OCI-LY7 (cell line): Measurements from ENCODE around the gene MTURN. TPM values are rescaled to one million over a fixed set of nuclear protein-coding genes. Genes with fewer than 3 reads are reported as not detected.
"Not testable (repeated sequence)": the region's sequence is repeated elsewhere in the genome, so short reads cannot be mapped to it uniquely, and the experiment has no call there.

Experiments used
- BruUV-seq: library from RNA; stranded (reverse); fragments of 400-500 nt; replicated peaks from 2 replicates; lab custom pipeline; 2021; lab: Mats Ljungman, UMichigan
- CTCF ChIA-PET: fragments of 300-600 bp; sonication (Branson Sonifier 250); formaldehyde crosslinking; loops from one replicate; lab custom pipeline; 2022; ENCODE audit warnings: antibody characterized with exemption; ENCODE audit not compliant: unreplicated experiment; lab: Charles Lee
- POLR2A ChIA-PET: fragments of 300-600 bp; sonication (Branson Sonifier 250); formaldehyde crosslinking; loops from one replicate; lab custom pipeline; 2022; ENCODE audit warnings: antibody characterized with exemption; lab: Charles Lee
- DNase-seq: peaks from one replicate; pipeline ENCODE4 v3.0.0-alpha.2; 2015; ENCODE audit warnings: low spot score
- H2AFZ ChIP-seq: fragments of 200-600 bp; sonication (generic), shearing (Covaris generic); 2 replicates; pipeline ENCODE4 v1.6.1; 2014; ENCODE audit warnings: mild to moderate bottlenecking, antibody characterized with exemption, low read length, moderate library complexity
- H3K27ac ChIP-seq: fragments of 200-600 bp; sonication (generic); 2 replicates; pipeline ENCODE4 v1.5.1; 2014; ENCODE audit warnings: mixed run types, low read depth, mild to moderate bottlenecking, moderate library complexity, low read length, inconsistent platforms; ENCODE audit not compliant: poor library complexity, severe bottlenecking
- H3K36me3 ChIP-seq: fragments of 200-600 bp; sonication (generic); 2 replicates; pipeline ENCODE4 v1.6.1; 2014; ENCODE audit warnings: mild to moderate bottlenecking, antibody characterized with exemption, low read length, moderate library complexity, mixed read lengths; ENCODE audit not compliant: insufficient read depth
- H3K4me1 ChIP-seq: fragments of 200-600 bp; sonication (generic); 2 replicates; pipeline ENCODE4 v1.5.1; 2014; ENCODE audit warnings: mild to moderate bottlenecking, low read length; ENCODE audit not compliant: insufficient read depth, poor library complexity, severe bottlenecking
- H3K4me2 ChIP-seq: fragments of 200-600 bp; sonication (generic); 2 replicates; pipeline ENCODE4 v1.6.1; 2014; ENCODE audit warnings: mild to moderate bottlenecking, low read length
- H3K4me3 ChIP-seq: fragments of 200-600 bp; sonication (generic); 2 replicates; pipeline ENCODE4 v1.5.1; 2014; ENCODE audit warnings: mild to moderate bottlenecking, low read depth, low read length; ENCODE audit not compliant: poor library complexity, severe bottlenecking
- H3K79me2 ChIP-seq: fragments of 200-600 bp; sonication (generic); 2 replicates; pipeline ENCODE4 v1.6.1; 2016; ENCODE audit warnings: low read depth, mild to moderate bottlenecking, low read length, moderate library complexity, mixed read lengths; ENCODE audit not compliant: insufficient read depth
- H3K9me2 ChIP-seq: fragments of 200-600 bp; sonication (generic); 2 replicates; pipeline ENCODE4 v1.6.1; 2016; ENCODE audit warnings: mild to moderate bottlenecking, low read length, mixed read lengths; ENCODE audit not compliant: insufficient read depth
- H3K9me3 ChIP-seq: fragments of 200-600 bp; sonication (generic); 2 replicates; pipeline ENCODE4 v1.6.1; 2014; ENCODE audit warnings: mild to moderate bottlenecking, mixed run types, low read length, mixed read lengths
- H4K20me1 ChIP-seq: fragments of 200-600 bp; sonication (generic); 2 replicates; pipeline ENCODE4 v1.6.1; 2014; ENCODE audit warnings: mild to moderate bottlenecking, antibody characterized with exemption, low read length, moderate library complexity, mixed read lengths; ENCODE audit not compliant: insufficient read depth
- EZH2phosphoT487 ChIP-seq: fragments of 200-600 bp; sonication (generic); IDR thresholded peaks from 2 replicates; pipeline ENCODE4 v1.6.1; 2018; ENCODE audit warnings: low read depth, borderline replicate concordance, mild to moderate bottlenecking, mixed run types, antibody characterized with exemption, low read length, moderate library complexity, mixed read lengths
- intact Hi-C: fragments of 100-400 bp; cut with micrococcal nuclease; formaldehyde crosslinking; loops from one replicate; pipeline ENCODE4 v1.10.0; 2022; ENCODE audit not compliant: unreplicated experiment
- total RNA-seq, 2 experiments: library from RNA; depleted of rRNA in 1 of 2; stranded (reverse); fragments of >200 nt in 1 of 2; shearing (Covaris generic) in 1 of 2; gene quantifications; 2 replicates each; pipeline ENCODE4 v1.2.3, GENCODE V29; 2014 to 2022
- TF ChIP-seq, protein P1 (sequence below): fragments of 200-600 bp; sonication (generic); conservative IDR thresholded peaks from 2 replicates; pipeline ENCODE4 v1.5.1; 2014; ENCODE audit warnings: mild to moderate bottlenecking, antibody characterized with exemption, low read length, moderate library complexity, mixed read lengths

The MTURN gene
- total RNA-seq, 2 experiments from 2014 or later = 2.9 to 4.1 TPM

DNA sequence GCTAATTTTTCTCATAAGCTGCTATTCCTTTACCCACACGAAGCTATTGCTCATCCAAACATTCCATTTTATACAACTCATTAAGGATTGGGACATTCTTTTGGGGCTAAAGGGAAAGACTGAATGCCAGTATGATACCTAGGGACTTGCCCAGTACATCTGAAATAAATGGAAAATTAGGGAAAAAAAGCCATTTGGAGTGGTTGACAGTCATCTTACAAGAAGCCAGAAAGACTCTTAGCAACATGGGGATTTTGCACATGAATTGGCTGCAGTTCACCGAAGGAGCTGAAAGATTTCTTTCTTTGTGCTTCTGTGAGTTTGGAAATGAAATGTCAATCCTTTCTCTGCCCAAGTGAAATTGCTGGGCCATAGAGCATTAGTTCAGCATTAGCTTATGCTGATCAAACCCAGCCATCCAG is 43.3 kb upstream of the MTURN start:
- Histone ChIP-seq H2AFZ (no peak overlapping the region), H3K4me2 (no peak overlapping the region), H3K36me3 (no peaks in the 10 kb centered on the region), H3K4me1 (no peaks in the 10 kb centered on the region), H3K79me2 (no peaks in the 10 kb centered on the region), H4K20me1 (no peaks in the 10 kb centered on the region), H3K9me3 (no peaks in the 10 kb centered on the region), H3K9me2 (no peaks in the 10 kb centered on the region), H3K27ac (no peak overlapping the region), H3K4me3 (no peak overlapping the region)
- DNase-seq = no peak
- POLR2A ChIA-PET = interaction anchor here (0.7 to 1.8 kb wide), 7 partner anchors 9 to 473 kb away, joined by 3 to 8 read pairs (median 3); no protein-coding TSS in a partner anchor
- no peak for TF ChIP-seq EZH2phosphoT487
- TF ChIP-seq, protein P1, sequence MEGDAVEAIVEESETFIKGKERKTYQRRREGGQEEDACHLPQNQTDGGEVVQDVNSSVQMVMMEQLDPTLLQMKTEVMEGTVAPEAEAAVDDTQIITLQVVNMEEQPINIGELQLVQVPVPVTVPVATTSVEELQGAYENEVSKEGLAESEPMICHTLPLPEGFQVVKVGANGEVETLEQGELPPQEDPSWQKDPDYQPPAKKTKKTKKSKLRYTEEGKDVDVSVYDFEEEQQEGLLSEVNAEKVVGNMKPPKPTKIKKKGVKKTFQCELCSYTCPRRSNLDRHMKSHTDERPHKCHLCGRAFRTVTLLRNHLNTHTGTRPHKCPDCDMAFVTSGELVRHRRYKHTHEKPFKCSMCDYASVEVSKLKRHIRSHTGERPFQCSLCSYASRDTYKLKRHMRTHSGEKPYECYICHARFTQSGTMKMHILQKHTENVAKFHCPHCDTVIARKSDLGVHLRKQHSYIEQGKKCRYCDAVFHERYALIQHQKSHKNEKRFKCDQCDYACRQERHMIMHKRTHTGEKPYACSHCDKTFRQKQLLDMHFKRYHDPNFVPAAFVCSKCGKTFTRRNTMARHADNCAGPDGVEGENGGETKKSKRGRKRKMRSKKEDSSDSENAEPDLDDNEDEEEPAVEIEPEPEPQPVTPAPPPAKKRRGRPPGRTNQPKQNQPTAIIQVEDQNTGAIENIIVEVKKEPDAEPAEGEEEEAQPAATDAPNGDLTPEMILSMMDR = no peak
- CTCF ChIA-PET = no interaction called here
- intact Hi-C loops = no loop called here
- no TSS peak for BruUV-seq

DNA sequence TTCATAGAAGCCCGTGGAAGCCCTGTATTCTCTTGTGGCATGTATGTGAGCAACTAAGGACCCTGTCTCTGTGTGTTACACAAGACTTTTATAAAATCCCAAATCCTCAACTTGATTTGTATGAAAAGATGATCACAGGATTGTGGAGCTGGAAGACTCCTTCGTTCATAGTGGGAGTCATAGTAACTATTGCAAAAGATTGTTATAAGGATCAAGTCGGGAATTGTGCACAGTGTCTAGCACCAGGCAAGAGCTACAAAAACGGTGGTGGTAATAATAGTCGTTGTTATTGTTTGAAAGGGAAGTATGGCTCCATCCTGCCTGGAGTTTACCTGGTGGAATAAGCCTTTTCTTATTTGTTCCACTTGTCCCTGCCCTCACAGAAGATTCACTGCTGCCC is 42.8 kb upstream of the MTURN start:
- BruUV-seq = no TSS peak
- no peak for DNase-seq
- no peak overlapping the region for H3K4me3 ChIP-seq
- no peak overlapping the region for H3K27ac ChIP-seq
- no peaks in the 10 kb centered on the region for H3K9me3 ChIP-seq
- TF ChIP-seq EZH2phosphoT487 = no peak
- TF ChIP-seq, protein P1 = no peak
- ChIA-PET CTCF (no interaction called here), POLR2A (interaction anchor here (0.7 to 1.2 kb wide), 2 partner anchors 9 to 472 kb away, joined by 3 read pairs; no protein-coding TSS in a partner anchor)
- H2AFZ ChIP-seq = no peak overlapping the region
- H3K4me2 ChIP-seq = no peak overlapping the region
- H3K36me3 ChIP-seq = no peaks in the 10 kb centered on the region
- no peaks in the 10 kb centered on the region for H3K79me2 ChIP-seq
- intact Hi-C loops = no loop called here
- H3K4me1 ChIP-seq = no peaks in the 10 kb centered on the region
- no peaks in the 10 kb centered on the region for H4K20me1 ChIP-seq
- no peaks in the 10 kb centered on the region for H3K9me2 ChIP-seq

DNA sequence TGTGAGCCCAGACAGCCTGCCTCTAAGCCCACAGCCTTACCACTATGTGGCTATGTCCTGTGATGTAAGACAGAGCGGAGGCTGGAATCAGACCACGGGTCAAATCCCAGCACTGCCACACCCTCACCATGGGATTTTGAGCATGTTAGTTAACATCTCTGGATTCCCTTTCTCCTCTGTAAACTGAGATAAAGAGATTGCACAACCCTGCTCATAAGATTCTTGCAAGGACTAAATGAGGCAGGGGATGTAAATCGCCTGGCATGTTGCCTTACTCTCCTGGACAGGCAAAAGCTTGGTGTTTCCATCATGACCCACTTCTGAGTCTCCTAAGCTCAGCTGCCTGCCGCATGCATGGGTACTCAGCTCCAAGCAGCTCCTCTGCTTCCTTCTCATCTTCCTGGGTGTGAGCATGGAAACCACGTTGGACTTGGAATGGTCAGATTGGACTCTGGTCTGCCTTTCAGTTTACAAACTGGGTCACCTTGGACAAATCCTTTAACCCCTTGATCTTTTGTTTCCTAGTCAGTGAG is 41.3 kb upstream of the MTURN start:
- Histone ChIP-seq H3K9me2 (no peaks in the 10 kb centered on the region), H2AFZ (no peak overlapping the region), H3K36me3 (no peaks in the 10 kb centered on the region), H3K27ac (no peak overlapping the region), H3K4me2 (no peak overlapping the region), H4K20me1 (no peaks in the 10 kb centered on the region), H3K79me2 (no peaks in the 10 kb centered on the region), H3K9me3 (no peaks in the 10 kb centered on the region), H3K4me3 (no peak overlapping the region), H3K4me1 (no peaks in the 10 kb centered on the region)
- TF ChIP-seq EZH2phosphoT487 = no peak
- TF ChIP-seq, protein P1 = no peak
- CTCF ChIA-PET = no interaction called here
- DNase-seq = no peak
- BruUV-seq = no TSS peak
- POLR2A ChIA-PET = no interaction called here
- intact Hi-C loops = no loop called here

DNA sequence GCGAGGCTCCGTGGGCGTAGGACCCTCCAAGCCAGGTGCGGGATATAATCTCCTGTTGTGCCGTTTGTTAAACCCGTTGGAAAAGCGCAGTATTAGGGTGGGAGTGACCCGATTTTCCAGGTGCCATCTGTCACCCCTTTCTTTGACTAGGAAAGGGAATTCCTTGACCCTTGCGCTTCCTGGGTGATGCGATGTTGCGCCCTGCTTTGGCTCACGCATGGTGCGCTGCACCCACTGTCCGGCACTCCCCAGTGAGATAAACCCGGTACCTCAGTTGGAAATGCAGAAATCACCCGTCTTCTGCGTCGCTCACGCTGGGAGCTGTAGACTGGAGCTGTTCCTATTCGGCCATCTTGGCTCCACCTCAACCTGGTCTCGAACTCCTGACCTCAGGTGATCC is 36.2 kb upstream of the MTURN start:
- H3K9me3 ChIP-seq, H3K36me3 ChIP-seq, H3K9me2 ChIP-seq, POLR2A ChIA-PET, DNase-seq, H3K79me2 ChIP-seq, H3K27ac ChIP-seq, intact Hi-C loops, H4K20me1 ChIP-seq, BruUV-seq, H3K4me3 ChIP-seq, CTCF ChIA-PET, H3K4me2 ChIP-seq, H3K4me1 ChIP-seq, H2AFZ ChIP-seq: not testable (repeated sequence)
